Midbrain (tissue), 1 donor: ENCODE measurements around the gene ESCO1.
"Not testable (repeated sequence)": the region's sequence is repeated elsewhere in the genome, so short reads cannot be mapped to it uniquely, and the experiment has no call there.

Experiments used
- DNase-seq: peaks from one replicate; lab custom pipeline; 2025; lab: John Stamatoyannopoulos, UW

Gene ESCO1

DNA sequence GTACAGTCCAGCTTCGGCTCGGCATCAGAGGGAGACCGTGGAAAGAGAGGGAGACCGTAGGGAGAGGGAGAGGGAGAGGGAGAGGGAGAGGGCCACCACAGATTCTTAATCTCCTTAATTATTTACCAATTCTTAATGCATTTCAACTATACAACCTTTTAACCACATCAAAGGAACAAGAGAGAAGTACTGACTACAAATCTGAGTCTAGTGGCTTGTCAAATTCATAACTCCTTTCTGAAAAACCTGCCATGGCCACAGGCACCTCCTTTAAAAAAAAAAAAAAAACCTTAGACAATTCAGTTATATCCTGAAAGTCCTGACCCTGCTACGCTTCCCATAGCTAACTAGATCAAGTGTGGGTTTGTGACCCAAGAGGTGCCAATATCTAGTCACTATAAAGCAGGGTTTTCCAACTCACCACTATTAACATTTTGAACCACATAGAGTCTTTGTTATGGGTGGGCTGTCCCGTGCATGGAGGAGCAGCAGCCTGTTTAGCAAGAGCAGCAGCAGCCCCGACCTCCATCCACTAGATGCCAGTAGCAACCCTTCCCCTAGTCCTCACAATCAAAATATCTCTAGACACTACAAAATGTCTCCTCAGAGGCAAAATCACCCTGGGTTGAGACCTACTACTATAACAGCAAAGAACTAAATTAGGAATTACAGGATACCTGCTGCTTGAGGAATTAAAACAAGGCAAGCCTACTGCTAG is 6.8 kb downstream of the ESCO1 start:
- DNase-seq, result no peak

DNA sequence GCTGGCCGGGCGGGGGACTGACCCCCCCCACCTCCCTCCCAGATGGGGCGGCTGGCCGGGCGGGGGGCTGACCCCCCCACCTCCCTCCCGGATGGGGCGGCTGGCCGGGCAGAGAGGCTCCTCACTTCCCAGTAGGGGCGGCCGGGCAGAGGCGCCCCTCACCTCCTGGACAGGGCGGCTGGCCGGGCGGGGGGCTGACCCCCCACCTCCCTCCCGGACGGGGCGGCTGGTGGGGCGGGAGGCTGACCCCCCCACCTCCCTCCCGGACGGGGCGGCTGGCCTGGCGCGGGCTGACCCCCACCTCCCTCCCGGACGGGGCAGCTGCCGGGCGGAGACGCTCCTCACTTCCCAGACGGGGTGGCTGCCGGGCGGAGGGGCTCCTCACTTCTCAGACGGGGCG is 8.1 kb downstream of the ESCO1 start:
- not testable (repeated sequence) for DNase-seq

DNA sequence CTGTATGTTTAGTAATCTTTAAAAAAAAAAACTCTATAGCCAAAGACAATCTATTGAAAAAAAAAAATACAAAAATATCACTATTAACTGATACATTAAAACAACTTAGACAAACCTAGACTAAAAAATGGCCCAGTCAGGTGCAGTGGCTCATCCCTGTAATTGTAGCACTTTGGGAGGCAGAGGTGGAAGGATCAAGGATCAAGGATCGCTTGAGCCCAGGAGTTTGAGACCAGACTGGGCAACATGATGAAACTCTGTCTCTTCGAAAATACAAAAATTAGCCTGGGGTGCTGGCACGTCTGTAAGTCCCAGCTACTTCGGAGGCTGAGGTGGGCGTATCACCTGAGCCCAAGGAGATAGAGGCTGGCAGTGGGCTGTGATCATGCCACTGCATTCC is 16.1 kb downstream of the ESCO1 start:
- no peak for DNase-seq

DNA sequence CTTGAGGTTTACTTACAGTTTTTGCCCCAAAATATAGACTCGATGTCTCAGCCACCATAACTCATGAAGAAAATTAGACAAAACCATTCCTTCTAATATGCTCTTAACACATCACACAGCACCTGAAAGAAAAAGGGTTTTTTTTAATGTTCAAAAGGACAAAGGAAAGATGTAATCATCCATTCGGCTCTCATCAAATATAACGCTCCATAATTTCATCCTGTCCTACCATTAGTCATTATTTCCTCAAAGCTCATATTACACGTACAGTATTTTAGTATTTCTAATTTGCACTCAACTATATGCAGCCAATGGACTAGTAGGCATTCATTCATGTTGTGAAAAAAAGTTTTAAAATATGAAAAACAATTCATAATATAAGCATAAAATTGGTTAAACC is 24.8 kb downstream of the ESCO1 start:
- no peak for DNase-seq

DNA sequence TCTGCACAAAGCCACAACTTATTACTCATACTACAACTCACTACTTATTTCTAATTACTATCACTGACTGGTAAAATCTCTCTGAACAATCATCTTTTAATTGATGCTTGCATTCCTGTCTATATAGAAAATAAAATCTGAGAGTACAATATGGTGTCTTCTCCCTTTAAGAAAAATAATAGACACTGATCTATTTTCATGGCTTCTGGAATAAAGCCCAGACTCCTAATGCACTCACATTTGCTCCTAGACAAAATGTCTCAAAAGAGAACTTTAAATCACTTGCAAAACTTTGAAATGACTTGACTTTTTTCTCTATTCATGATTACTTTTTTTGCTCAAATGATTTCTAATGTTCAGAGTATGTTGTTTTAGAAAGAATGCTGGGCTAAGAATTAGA is 28.7 kb downstream of the ESCO1 start:
- DNase-seq, result no peak

DNA sequence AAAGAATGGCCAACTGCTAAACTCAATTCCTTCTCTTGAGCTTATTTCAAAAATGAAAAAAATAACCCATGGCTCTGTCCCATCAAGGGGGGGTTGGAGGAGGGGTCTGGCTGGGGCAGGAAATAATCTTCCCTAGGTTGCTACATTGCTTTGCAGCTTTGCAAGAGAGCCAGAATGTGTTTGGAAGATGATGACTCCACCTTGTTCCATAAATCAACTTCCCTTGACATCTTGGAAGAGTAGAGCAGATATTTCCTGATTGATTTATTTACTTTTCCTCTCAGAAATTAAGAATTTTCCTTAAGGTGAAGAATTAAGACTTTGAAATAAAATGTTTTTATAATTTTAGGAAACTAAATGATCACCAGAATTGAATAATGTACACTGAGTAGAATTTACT is 41.3 kb downstream of the ESCO1 start:
- DNase-seq, result no peak

DNA sequence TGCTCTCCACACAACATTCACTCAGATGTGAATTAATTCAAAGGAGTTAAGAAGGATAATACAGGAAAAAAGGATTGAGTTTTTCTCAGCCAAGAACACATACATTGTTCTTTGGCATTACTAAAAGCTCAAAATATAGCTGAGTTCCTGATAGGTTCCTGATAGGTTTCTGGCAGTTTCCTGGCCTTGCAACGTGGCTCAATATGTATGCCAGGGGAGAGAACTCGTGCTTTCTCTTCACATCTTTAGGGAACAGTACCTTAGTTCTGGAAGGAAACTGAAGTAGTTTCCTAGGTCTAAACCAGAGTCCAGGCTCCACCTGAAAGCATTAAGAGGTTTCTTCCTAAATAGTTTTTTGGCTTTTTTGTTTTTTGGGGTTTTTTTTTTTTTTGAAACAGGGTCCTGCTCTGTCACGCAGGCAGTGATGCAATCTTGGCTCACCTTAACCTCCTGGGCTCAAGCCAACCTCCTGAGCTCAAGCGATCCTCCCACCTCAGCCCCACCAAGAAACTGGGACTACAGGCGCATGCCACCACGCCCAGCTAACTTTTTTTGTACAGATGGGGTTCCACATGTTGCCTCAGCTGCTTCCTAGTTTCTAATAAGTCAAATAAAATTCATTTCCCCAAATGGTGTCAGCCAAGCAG is 42.8 kb downstream of the ESCO1 start:
- no peak for DNase-seq

DNA sequence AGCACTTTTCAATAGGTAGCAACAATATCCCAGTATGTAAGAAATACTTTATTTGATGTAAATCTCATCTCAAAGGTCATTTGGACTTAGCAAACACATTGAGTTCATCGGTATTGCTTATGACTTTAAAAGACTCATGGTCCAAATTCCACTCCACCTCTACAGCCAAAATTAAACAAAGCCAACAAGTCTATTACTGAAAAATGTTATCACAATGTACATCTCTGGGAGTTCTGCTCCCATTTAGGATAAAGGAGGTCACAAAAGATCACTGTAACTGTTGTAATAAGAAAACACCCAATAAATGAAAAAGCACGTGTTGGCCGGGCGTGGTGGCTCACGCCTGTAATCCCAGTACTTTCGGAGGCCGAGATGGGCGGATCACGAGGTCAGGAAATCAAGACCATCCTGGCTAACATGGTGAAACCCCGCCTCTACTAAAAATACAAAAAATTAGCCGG is 50.0 kb downstream of the ESCO1 start:
- no peak for DNase-seq

DNA sequence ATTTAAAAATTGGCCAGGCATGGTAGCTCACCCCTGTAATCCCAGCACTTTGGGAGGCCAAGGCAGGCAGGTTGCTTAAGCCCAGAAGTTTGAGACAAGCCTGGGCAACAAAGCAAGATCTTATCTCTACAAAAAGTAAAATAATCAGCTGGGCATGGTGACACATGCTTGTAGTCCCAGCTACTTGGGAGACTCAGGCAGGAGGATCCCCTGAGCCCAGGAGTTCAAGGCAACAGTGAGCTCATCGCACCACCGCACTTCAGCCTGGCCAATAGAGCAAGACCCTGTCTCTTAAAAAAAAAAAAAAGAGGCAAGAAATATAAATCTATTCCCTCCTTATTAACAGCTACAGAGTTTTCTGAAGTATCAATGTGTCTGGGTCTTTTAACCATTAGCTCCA is 51.9 kb downstream of the ESCO1 start:
- DNase-seq, result no peak

DNA sequence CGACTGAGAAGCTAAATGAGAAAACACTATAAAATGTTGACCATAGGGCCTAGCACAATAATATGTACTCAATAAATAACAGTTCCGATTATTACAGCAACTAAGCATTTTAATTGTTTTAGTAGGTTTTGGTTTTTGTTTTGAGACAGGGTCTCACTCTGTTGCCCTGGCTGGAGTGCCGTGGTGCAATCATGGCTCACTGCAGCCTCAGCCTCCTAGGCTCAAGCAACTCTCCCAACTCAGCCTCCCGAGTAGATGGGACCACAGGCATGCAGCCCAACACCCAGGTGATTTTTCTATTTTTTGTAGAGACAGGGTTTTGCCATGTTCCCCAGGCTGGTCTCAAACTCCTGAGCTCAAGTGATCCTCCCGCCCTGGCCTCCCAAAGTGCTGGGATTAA is 54.1 kb downstream of the ESCO1 start:
- DNase-seq, result no peak

DNA sequence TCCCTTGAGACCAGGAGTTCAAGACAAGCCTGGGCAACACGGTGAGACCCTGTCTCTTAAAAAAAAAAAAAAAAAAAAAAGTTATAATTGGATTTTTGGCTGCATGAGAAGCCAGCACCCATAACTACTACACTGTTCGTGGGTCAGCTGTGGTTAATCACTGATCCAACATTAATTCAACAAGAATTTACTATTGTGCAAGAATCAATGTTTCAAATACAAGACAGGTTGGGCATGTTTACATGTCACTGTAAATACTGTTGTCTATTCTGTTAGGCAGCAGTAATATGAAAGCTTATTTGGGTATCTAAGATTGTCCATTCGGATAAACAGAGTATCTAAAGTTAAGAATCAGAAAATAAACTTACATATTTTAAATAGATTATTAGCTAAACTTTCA is 62.3 kb downstream of the ESCO1 start:
- no peak for DNase-seq

DNA sequence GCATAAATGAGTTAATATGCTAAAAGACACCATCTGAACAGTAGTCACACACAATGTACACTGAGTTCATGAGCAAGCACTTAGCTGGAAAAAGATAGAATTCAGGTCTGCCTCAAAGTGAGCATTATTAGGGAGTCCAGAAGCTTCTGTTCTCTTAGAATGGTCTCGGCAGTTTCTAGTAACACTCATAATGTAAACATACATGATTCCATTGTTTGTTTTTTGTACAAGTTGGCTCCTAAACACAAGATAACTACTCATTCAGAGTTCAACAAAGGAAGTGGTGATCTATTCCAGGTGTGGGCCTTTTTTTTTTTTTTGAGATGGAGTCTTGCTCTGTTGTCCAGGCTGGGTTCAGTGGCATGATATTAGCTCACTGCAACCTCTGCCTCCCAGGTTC is 66.2 kb downstream of the ESCO1 start:
- no peak for DNase-seq

DNA sequence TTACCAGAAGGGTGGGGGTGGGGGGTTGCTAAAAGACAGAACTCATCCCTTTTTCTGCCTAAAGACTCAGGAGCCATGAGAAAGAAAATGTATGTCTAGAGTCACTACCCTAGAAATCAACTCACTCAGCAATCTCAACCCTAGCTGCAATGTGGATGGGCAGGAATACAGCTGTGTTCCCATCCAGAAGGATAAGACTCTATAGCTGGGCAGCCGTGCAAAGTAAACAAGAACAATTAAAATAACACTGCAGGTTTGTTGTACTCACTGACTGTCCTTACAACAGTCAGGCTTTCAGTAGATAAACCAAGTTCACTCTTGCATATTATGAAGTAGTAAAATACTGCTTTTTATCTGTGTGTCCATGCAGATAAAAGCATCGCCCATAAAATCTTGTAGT is 74.0 kb downstream of the ESCO1 start:
- DNase-seq, result no peak

DNA sequence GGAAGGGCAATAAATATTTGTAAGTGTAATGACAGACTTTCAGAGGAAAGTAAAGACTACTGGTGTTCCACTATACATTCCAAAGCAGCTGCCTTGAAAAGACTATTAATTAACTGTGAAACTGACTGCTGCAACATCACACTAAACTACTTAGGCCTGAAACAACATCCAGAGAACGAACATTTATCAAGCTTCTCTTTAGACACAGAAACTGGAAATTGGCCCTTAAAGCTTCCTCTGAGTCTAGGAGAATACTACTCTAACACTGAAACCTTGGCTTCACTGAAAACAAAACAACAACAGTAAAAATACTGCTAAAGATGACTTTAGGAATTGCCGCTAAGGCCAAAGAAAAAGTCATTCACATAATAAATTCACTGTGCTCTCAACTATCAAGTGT is 74.6 kb downstream of the ESCO1 start:
- no peak for DNase-seq

DNA sequence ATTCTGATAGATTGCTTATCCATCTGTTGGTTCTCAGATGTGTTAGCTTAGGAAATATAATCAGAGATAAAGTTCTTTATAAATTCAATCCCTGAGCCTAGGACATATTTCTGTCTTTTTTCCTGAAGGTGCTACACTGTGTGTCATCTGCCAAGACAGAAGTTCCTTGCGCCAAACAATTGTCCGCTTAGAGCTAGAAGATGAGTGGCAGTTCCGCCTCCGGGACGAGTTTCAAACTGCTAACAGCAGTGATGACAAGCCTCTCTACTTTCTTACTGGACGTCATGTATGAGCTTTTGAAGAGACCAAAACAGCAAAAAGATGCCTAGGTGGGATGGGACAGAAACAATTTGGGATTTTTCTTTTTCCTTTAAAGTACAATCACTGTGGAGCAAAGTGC is 78.0 kb downstream of the ESCO1 start:
- no peak for DNase-seq

DNA sequence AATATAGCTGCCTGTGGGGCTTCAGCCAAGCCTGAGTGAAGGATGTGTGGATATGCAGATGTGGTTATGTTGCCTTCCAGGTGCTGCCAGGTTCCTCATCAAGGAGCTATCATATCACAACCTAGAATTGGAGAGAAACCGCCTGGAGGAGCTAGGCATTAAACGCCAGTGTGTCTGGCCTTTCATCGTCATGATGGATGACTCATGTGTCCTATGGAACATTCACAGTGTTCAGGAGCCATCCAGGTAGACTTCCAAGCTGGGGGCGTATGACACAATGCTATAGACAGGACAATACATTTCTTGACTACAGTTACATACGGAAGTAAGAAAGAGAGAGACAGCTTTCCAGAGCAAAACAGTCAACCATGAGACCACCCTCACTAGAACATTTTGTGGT is 86.8 kb downstream of the ESCO1 start:
- no peak for DNase-seq

DNA sequence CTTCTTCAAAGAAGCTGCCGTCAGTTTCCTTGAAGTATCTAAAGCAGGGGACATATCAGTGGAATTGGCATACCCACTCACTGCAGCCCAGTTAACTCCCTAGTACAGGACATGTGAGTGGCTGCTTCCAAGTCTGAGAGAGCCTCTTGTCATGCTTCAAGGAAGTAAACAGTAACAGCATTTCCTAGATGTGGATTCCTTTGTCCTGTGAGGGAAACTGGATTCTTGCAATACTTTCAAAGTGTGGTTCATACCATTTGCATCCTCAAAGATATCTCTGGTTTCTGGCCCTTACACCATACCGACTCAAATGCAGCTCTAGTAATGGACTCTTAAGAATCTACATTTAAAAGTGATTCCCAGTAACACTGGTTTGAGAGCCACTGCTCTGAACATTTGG is 87.2 kb downstream of the ESCO1 start:
- no peak for DNase-seq

DNA sequence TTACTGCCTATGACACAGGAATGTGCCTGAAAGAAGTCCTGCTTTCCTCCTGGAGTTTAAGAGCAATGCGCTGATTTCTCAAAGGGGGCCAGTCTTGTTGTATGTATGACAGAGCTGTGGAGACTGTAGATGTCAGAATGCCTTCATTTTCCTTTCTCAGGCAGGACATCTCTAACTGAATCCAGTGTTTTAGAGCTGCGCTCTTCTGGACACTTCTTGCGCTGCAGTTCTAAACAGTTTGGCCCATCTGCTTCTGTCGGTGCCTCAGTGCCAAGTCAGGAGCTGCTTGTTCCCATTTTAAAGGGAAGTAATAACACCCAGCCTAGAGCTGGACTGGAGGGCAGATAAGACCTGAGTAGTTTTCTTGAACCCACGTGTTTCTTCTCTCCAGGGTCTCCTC is 91.4 kb downstream of the ESCO1 start:
- no peak for DNase-seq

DNA sequence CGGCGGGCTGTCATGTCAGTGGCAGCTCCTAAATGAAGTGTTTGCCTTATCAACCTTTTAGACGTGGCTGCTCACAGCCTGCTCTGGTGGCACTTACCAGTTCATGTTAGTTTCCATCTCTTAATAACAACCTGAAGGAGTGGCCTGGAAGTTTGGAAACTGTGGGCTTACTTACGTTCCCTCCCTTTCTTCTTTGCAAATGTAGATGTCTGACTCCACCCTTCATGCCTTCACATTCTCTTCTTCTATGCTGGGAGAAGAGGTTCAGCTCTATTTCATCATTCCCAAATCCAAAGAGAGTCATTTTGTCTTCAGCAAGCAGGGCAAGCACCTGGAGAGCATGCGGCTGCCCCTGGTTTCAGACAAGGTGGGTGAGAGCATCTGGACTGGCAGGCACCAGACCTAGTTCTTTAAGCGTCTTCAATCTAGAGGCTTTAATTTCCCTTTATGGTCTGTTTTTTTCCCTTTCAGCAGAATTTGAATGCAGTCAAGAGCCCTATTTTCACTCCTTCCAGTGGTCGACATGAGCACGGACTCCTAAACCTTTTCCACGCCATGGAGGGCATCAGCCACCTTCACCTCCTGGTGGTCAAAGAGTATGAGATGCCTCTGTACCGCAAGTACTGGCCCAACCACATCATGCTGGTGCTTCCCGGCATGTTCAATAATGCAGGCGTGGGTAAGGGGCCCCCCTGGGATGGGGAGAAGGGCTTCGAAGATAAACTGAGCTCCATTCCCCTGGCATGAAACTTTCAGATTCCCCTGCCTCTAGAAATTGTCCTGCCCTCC is 92.4 kb downstream of the ESCO1 start:
- no peak for DNase-seq

DNA sequence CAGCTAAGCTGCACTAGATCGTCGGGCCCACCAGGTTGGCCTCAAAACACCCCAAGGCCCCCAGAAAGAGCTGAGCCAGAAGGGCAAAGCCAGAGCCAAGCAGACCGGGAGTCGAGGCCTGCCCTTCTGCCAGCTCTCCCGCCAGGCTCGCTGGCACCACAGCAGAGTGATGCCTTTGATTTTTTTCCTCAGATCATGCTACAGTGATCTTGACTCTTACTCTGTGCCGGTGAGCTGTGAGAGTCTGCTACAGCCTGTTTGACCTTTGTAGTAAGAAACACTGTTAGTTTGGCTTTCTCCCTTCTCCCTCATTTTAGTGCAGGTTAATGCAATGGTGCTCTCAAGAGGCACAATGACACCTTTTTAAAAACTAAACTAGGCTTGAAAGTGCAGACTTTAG is 97.8 kb downstream of the ESCO1 start:
- DNase-seq, result no peak

DNA sequence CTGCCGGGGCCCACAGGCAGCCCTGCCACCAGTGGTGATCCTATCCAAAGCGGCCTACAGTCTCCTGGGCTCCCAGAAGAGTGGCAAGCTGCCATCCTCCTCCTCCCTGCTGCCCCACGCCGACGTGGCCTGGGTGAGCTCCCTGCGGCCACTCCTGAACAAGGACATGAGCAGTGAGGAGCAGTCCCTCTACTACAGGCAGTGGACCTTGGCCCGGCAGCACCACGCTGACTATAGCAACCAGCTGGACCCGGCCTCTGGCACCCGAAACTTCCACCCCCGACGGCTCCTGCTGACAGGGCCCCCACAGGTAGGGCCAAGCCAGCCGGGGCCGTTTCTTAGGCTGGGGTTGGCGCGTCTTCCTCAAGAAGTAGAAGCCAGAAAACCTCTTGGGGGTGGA is 100.5 kb downstream of the ESCO1 start:
- no peak for DNase-seq

DNA sequence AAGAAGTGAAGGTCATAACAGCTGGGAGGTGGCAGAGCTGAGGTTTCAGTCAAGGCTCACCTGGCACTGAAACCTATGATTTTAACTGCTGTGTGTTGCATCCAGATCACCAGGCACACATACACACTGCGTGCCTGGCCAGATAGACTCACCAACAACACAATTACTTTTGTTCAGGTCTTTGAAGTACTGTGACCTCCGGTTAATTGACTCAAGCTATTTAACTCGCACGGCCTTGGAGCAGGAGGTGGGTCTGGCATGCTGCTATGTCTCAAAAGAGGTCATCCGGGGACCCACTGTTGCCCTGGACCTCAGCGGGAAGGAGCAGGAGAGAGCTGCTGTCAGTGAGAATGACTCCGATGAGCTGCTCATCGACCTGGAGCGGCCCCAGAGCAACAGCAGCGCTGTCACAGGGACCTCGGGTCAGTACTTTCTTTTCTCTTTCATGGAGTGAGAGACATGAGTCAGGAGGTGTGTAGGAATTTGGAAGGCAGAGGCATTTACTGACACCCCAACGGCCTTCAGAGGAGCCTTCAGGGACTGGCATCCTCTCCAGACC is 104.1 kb downstream of the ESCO1 start:
- DNase-seq, result no peak

DNA sequence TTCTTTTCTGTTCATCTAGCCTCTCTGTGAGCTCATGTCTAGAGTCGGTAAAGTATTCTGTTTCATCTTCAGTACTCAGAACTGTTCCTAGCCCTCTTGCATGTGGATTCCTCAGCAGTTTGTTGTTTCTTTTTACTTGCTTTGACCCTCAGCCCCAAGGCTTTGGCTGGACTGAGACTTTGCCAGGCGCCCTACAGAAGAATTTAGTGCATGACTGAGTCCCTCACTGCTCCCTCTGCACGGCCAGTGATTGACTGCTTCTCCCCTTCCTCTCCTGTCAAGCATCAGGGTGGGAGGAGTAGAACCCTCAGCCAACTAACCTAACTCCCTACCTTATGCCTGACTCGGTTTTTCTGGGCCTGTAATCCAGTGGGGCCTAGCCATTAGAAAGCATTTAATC is 109.8 kb downstream of the ESCO1 start:
- DNase-seq, result no peak
